OCI-LY7 (cell line): ENCODE results near the gene FAM78A. TPM values are rescaled to one million over a fixed set of nuclear protein-coding genes. Genes with fewer than 3 reads are reported as not detected.

Experiments used
- BruUV-seq: library from RNA; stranded (reverse); fragments of 400-500 nt; replicated peaks from 2 replicates; lab custom pipeline; 2021; lab: Mats Ljungman, UMichigan
- CTCF ChIA-PET: fragments of 300-600 bp; sonication (Branson Sonifier 250); formaldehyde crosslinking; loops from one replicate; lab custom pipeline; 2022; ENCODE audit warnings: antibody characterized with exemption; ENCODE audit not compliant: unreplicated experiment; lab: Charles Lee
- POLR2A ChIA-PET: fragments of 300-600 bp; sonication (Branson Sonifier 250); formaldehyde crosslinking; loops from one replicate; lab custom pipeline; 2022; ENCODE audit warnings: antibody characterized with exemption; lab: Charles Lee
- DNase-seq: peaks from one replicate; pipeline ENCODE4 v3.0.0-alpha.2; 2015; ENCODE audit warnings: low spot score
- H2AFZ ChIP-seq: fragments of 200-600 bp; sonication (generic), shearing (Covaris generic); 2 replicates; pipeline ENCODE4 v1.6.1; 2014; ENCODE audit warnings: mild to moderate bottlenecking, antibody characterized with exemption, low read length, moderate library complexity
- H3K27ac ChIP-seq: fragments of 200-600 bp; sonication (generic); 2 replicates; pipeline ENCODE4 v1.5.1; 2014; ENCODE audit warnings: mixed run types, low read depth, mild to moderate bottlenecking, moderate library complexity, low read length, inconsistent platforms; ENCODE audit not compliant: poor library complexity, severe bottlenecking
- H3K36me3 ChIP-seq: fragments of 200-600 bp; sonication (generic); 2 replicates; pipeline ENCODE4 v1.6.1; 2014; ENCODE audit warnings: mild to moderate bottlenecking, antibody characterized with exemption, low read length, moderate library complexity, mixed read lengths; ENCODE audit not compliant: insufficient read depth
- H3K4me1 ChIP-seq: fragments of 200-600 bp; sonication (generic); 2 replicates; pipeline ENCODE4 v1.5.1; 2014; ENCODE audit warnings: mild to moderate bottlenecking, low read length; ENCODE audit not compliant: insufficient read depth, poor library complexity, severe bottlenecking
- H3K4me2 ChIP-seq: fragments of 200-600 bp; sonication (generic); 2 replicates; pipeline ENCODE4 v1.6.1; 2014; ENCODE audit warnings: mild to moderate bottlenecking, low read length
- H3K4me3 ChIP-seq: fragments of 200-600 bp; sonication (generic); 2 replicates; pipeline ENCODE4 v1.5.1; 2014; ENCODE audit warnings: mild to moderate bottlenecking, low read depth, low read length; ENCODE audit not compliant: poor library complexity, severe bottlenecking
- H3K79me2 ChIP-seq: fragments of 200-600 bp; sonication (generic); 2 replicates; pipeline ENCODE4 v1.6.1; 2016; ENCODE audit warnings: low read depth, mild to moderate bottlenecking, low read length, moderate library complexity, mixed read lengths; ENCODE audit not compliant: insufficient read depth
- H3K9me2 ChIP-seq: fragments of 200-600 bp; sonication (generic); 2 replicates; pipeline ENCODE4 v1.6.1; 2016; ENCODE audit warnings: mild to moderate bottlenecking, low read length, mixed read lengths; ENCODE audit not compliant: insufficient read depth
- H3K9me3 ChIP-seq: fragments of 200-600 bp; sonication (generic); 2 replicates; pipeline ENCODE4 v1.6.1; 2014; ENCODE audit warnings: mild to moderate bottlenecking, mixed run types, low read length, mixed read lengths
- H4K20me1 ChIP-seq: fragments of 200-600 bp; sonication (generic); 2 replicates; pipeline ENCODE4 v1.6.1; 2014; ENCODE audit warnings: mild to moderate bottlenecking, antibody characterized with exemption, low read length, moderate library complexity, mixed read lengths; ENCODE audit not compliant: insufficient read depth
- CTCF ChIP-seq: fragments of 200-600 bp; sonication (generic); conservative IDR thresholded peaks from 2 replicates; pipeline ENCODE4 v1.5.1; 2014; ENCODE audit warnings: mild to moderate bottlenecking, antibody characterized with exemption, low read length, moderate library complexity, mixed read lengths
- EZH2phosphoT487 ChIP-seq: fragments of 200-600 bp; sonication (generic); IDR thresholded peaks from 2 replicates; pipeline ENCODE4 v1.6.1; 2018; ENCODE audit warnings: low read depth, borderline replicate concordance, mild to moderate bottlenecking, mixed run types, antibody characterized with exemption, low read length, moderate library complexity, mixed read lengths
- intact Hi-C: fragments of 100-400 bp; cut with micrococcal nuclease; formaldehyde crosslinking; loops from one replicate; pipeline ENCODE4 v1.10.0; 2022; ENCODE audit not compliant: unreplicated experiment
- total RNA-seq, 2 experiments: library from RNA; depleted of rRNA in 1 of 2; stranded (reverse); fragments of >200 nt in 1 of 2; shearing (Covaris generic) in 1 of 2; gene quantifications; 2 replicates each; pipeline ENCODE4 v1.2.3, GENCODE V29; 2014 to 2022

FAM78A gene
- total RNA-seq, 2 experiments from 2014 or later: 25.0 to 35.0 TPM

- ChIA-PET CTCF (interaction anchor here (0.6 kb wide), 1 partner anchor 170 kb away, joined by 3 read pairs; no protein-coding TSS in a partner anchor), POLR2A (no interaction called here)
- Histone ChIP-seq H3K27ac (no peak overlapping the region), H3K4me3 (no peak overlapping the region), H3K4me2 (no peak overlapping the region), H3K9me2 (no peaks in the 10 kb centered on the region), H3K4me1 (no peaks in the 10 kb centered on the region), H3K79me2 (no peaks in the 10 kb centered on the region), H4K20me1 (no peaks in the 10 kb centered on the region), H3K36me3 (no peaks in the 10 kb centered on the region), H2AFZ (no peak overlapping the region), H3K9me3 (no peaks in the 10 kb centered on the region)
- intact Hi-C loops: no loop called here
- no peak for DNase-seq
- no TSS peak for BruUV-seq
- TF ChIP-seq EZH2phosphoT487: no peak
- TF ChIP-seq CTCF: no peak
These were observed 24.1 kb upstream of the FAM78A start for GRCh38 chr9:131300444-131300843.

- H3K36me3 ChIP-seq: no peaks in the 10 kb centered on the region
- H3K9me2 ChIP-seq: no peaks in the 10 kb centered on the region
- H2AFZ ChIP-seq: no peak overlapping the region
- no peak for DNase-seq
- H3K4me1 ChIP-seq: no peaks in the 10 kb centered on the region
- no peak for TF ChIP-seq CTCF
- no TSS peak for BruUV-seq
- H3K9me3 ChIP-seq: no peaks in the 10 kb centered on the region
- no peak overlapping the region for H3K27ac ChIP-seq
- no peak overlapping the region for H3K4me2 ChIP-seq
- no peaks in the 10 kb centered on the region for H3K79me2 ChIP-seq
- H4K20me1 ChIP-seq: no peaks in the 10 kb centered on the region
- intact Hi-C loops: no loop called here
- no peak overlapping the region for H3K4me3 ChIP-seq
- CTCF ChIA-PET: no interaction called here
- POLR2A ChIA-PET: no interaction called here
These were observed 23.6 kb upstream of the FAM78A start for GRCh38 chr9:131299961-131300347.

- TF ChIP-seq CTCF (no peak), EZH2phosphoT487 (no peak)
- no TSS peak for BruUV-seq
- ChIA-PET CTCF (no interaction called here), POLR2A (no interaction called here)
- no peak overlapping the region for H3K27ac ChIP-seq
- H3K79me2 ChIP-seq: no peaks in the 10 kb centered on the region
- no peak overlapping the region for H2AFZ ChIP-seq
- no peak overlapping the region for H3K4me2 ChIP-seq
- no peaks in the 10 kb centered on the region for H4K20me1 ChIP-seq
- H3K4me1 ChIP-seq: no peaks in the 10 kb centered on the region
- no peaks in the 10 kb centered on the region for H3K36me3 ChIP-seq
- no peak for DNase-seq
- no peaks in the 10 kb centered on the region for H3K9me2 ChIP-seq
- no peaks in the 10 kb centered on the region for H3K9me3 ChIP-seq
- intact Hi-C loops: no loop called here
- H3K4me3 ChIP-seq: no peak overlapping the region
These were observed 23.1 kb upstream of the FAM78A start for GRCh38 chr9:131299346-131299960.
